AG04450 (cell line): ENCODE data around the gene YIF1A. TPM values are rescaled to one million over a fixed set of nuclear protein-coding genes. Genes with fewer than 3 reads are reported as not detected.

Experiments
- CTCF ChIA-PET: fragments of 300-600, 350-600 bp; formaldehyde crosslinking; extraction: SDS; loops from one replicate; lab custom pipeline; 2022; ENCODE audit warnings: antibody characterized with exemption, inconsistent platforms; lab: Charles Lee
- POLR2A ChIA-PET: fragments of 350-600 bp; formaldehyde crosslinking; extraction: SDS; loops from one replicate; lab custom pipeline; 2021; ENCODE audit warnings: antibody characterized with exemption, inconsistent platforms; lab: Yijun Ruan, JAX
- DNase-seq: peaks from one replicate; pipeline ENCODE4 v3.0.0-alpha.2; 2011; ENCODE audit warnings: low read depth, low spot score
- H3K27ac ChIP-seq: one replicate; pipeline ENCODE4 v1.5.1; 2012; ENCODE audit warnings: low read depth, low read length, control low read depth
- H3K27me3 ChIP-seq: one replicate; pipeline ENCODE4 v1.6.0; 2012; ENCODE audit warnings: low read length; ENCODE audit not compliant: control insufficient read depth, insufficient read depth
- H3K4me3 ChIP-seq: 2 replicates; pipeline ENCODE4 v1.5.1; 2011; ENCODE audit warnings: mild to moderate bottlenecking, low read depth, low read length, control low read depth
- H3K9me3 ChIP-seq: 2 replicates; pipeline ENCODE4 v1.5.1; 2012; ENCODE audit warnings: low read length; ENCODE audit not compliant: control insufficient read depth, insufficient read depth
- CTCF ChIP-seq: IDR thresholded peaks from 2 replicates; pipeline ENCODE4 v1.5.1; 2011; ENCODE audit warnings: low read depth, low read length, control low read depth, inconsistent platforms
- polyA plus RNA-seq: library from polyadenylated mRNA; depleted of rRNA; stranded (reverse); fragments of >200 nt; gene quantifications from 2 replicates; pipeline ENCODE4 v1.2.3, GENCODE V29; 2011

YIF1A gene
- polyA plus RNA-seq, 1 experiment, result 126 TPM

GRCh38 chr11:66332371-66333219, 43.7 kb upstream of the YIF1A start:
- ChIA-PET POLR2A (no interaction called here), CTCF (interaction anchor here (6.0 kb wide), 1 partner anchor 20 kb away, joined by 62 read pairs; no protein-coding TSS in a partner anchor)
- no peak for DNase-seq
- TF ChIP-seq CTCF, result no peak
- no peaks in the 10 kb centered on the region for H3K27me3 ChIP-seq
- H3K27ac ChIP-seq, result no peak overlapping the region
- H3K4me3 ChIP-seq, result no peak overlapping the region
- peaks cover 3% of the 10 kb centered on the region; the same call in 1 of the 2 replicates for H3K9me3 ChIP-seq

GRCh38 chr11:66331542-66332370, 42.8 kb upstream of the YIF1A start:
- POLR2A ChIA-PET, result interaction anchor here (2.2 to 2.6 kb wide), 2 partner anchors 15 to 19 kb away, joined by 11 to 12 read pairs; partner anchors contain the start of gene CD248
- Histone ChIP-seq H3K27me3 (no peaks in the 10 kb centered on the region), H3K4me3 (no peak overlapping the region), H3K9me3 (peaks cover 3% of the 10 kb centered on the region; the same call in 1 of the 2 replicates), H3K27ac (no peak overlapping the region)
- no peak for TF ChIP-seq CTCF
- CTCF ChIA-PET, result interaction anchor here (6.0 kb wide), 1 partner anchor 19 kb away, joined by 62 read pairs; no protein-coding TSS in a partner anchor
- no peak for DNase-seq

- ChIA-PET POLR2A (interaction anchor here (2.2 to 2.6 kb wide), 2 partner anchors 14 to 18 kb away, joined by 11 to 12 read pairs; partner anchors contain the start of gene CD248), CTCF (interaction anchor here (6.0 kb wide), 1 partner anchor 18 kb away, joined by 62 read pairs; no protein-coding TSS in a partner anchor)
- peaks cover 3% of the 10 kb centered on the region; the same call in 1 of the 2 replicates for H3K9me3 ChIP-seq
- TF ChIP-seq CTCF, result no peak
- H3K4me3 ChIP-seq, result no peak overlapping the region
- no peaks in the 10 kb centered on the region for H3K27me3 ChIP-seq
- no peak overlapping the region for H3K27ac ChIP-seq
- DNase-seq, result no peak
These were observed 42.0 kb upstream of the YIF1A start for GRCh38 chr11:66330931-66331330.

- no peak for TF ChIP-seq CTCF
- POLR2A ChIA-PET, result interaction anchor here (0.8 to 2.6 kb wide), 3 partner anchors 12 to 17 kb away, joined by 10 to 18 read pairs (median 11); partner anchors contain the start of gene CD248
- CTCF ChIA-PET, result interaction anchor here (0.7 to 6.0 kb wide), 6 partner anchors 11 to 635 kb away, joined by 3 to 62 read pairs (median 4); no protein-coding TSS in a partner anchor
- no peak for DNase-seq
- Histone ChIP-seq H3K9me3 (no peaks in the 10 kb centered on the region), H3K27ac (no peak overlapping the region), H3K4me3 (no peak overlapping the region), H3K27me3 (no peaks in the 10 kb centered on the region)
These were observed 40.3 kb upstream of the YIF1A start for GRCh38 chr11:66329165-66329673.
